ENCODE data around the gene ST8SIA2.

The ST8SIA2 gene

GRCh38 chr15:92417716-92418115 lies 24.0 kb downstream of the ST8SIA2 start:
- FAIRE-seq (no peak), DNase-seq (ENCODE audit: insufficient read length, low spot score) (no peak)
- no peak for TF ChIP-seq CTCF (IDR thresholded peaks at IDR 0.05; ENCODE audit: insufficient read depth, missing control alignments)

- no peak for TF ChIP-seq CTCF (IDR thresholded peaks at IDR 0.05; ENCODE audit: insufficient read depth, missing control alignments)
- DNase-seq (ENCODE audit: insufficient read length, low spot score), result no peak
- no peak for FAIRE-seq
Measured at GRCh38 chr15:92418864-92419263, 25.2 kb downstream of the ST8SIA2 start.

GRCh38 chr15:92421976-92422375 lies 28.3 kb downstream of the ST8SIA2 start:
- FAIRE-seq (no peak), DNase-seq (ENCODE audit: insufficient read length, low spot score) (no peak)
- TF ChIP-seq CTCF (IDR thresholded peaks at IDR 0.05; ENCODE audit: insufficient read depth, missing control alignments), result no peak

DNA sequence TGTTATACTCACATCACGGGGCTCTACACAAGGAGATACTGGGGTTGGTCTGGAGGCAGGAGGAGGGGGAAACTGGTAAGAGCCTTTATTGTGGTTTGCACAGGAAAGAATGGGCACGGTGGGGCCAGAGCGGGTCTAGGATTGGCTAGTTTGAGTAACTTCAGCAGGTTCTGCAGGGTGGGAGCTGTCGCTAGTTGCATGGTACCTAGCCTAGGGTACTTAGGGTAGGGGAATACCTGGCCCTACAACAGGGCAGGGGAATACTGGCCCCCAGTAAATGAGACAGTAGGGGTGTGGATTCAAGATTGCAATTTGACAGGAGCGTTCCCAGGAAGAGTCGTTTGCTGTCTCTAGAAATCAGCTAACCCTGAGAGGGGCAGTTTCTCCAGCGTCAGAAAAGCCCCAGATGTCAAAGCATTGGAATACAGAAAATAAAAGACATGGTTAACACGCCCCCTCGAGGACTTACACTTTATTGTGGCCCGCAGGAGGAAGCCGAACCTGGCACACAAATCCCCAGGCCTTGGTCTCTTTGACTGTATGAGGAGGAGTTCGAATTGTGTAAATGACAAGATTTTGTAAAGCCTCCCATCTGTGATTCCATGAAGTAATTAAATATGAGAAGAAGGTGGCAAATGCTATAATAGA lies 32.0 kb downstream of the ST8SIA2 start:
- TF ChIP-seq CTCF (IDR thresholded peaks at IDR 0.05; ENCODE audit: insufficient read depth, missing control alignments), result peak; percentile 38
- no peak for DNase-seq (ENCODE audit: insufficient read length, low spot score)
- no peak for FAIRE-seq

- FAIRE-seq, result no peak
- no peak for DNase-seq (ENCODE audit: insufficient read length, low spot score)
- no peak for TF ChIP-seq CTCF (IDR thresholded peaks at IDR 0.05; ENCODE audit: insufficient read depth, missing control alignments)
Measured at GRCh38 chr15:92429378-92430068, 35.8 kb downstream of the ST8SIA2 start.

- DNase-seq (ENCODE audit: insufficient read length, low spot score) (no peak), FAIRE-seq (no peak)
- no peak for TF ChIP-seq CTCF (IDR thresholded peaks at IDR 0.05; ENCODE audit: insufficient read depth, missing control alignments)
Measured at GRCh38 chr15:92430069-92430440, 36.4 kb downstream of the ST8SIA2 start.

- FAIRE-seq (no peak), DNase-seq (ENCODE audit: insufficient read length, low spot score) (no peak)
- TF ChIP-seq CTCF (IDR thresholded peaks at IDR 0.05; ENCODE audit: insufficient read depth, missing control alignments), result no peak
Measured at GRCh38 chr15:92435145-92435544, 41.5 kb downstream of the ST8SIA2 start.
